Tibial artery (tissue), 4 donors: ENCODE data around the gene ABCA2.

ENCODE experiments used
- DNase-seq, 2 donors: peaks; one replicate each; pipeline ENCODE4 v3.0.0-alpha.2; 2019
- H3K27ac ChIP-seq, 2 donors: fragments of 200-600 bp; sonication (generic) in 1 of 2; 1 replicate in 1 of 2; 2 replicates in 1 of 2; pipeline ENCODE4 v1.5.1; 2018 to 2019; ENCODE audit warnings: mild to moderate bottlenecking in 1 of 2
- H3K27me3 ChIP-seq, 2 donors: fragments of 200-600 bp; sonication (generic) in 1 of 2; one replicate each; pipeline versions ENCODE4 v1.5.1 to v1.6.0; 2016 to 2019
- H3K36me3 ChIP-seq, 3 donors: fragments of 200-600 bp; sonication (generic) in 2 of 3; one replicate each; pipeline ENCODE4 v1.5.1; 2016 to 2019; ENCODE audit warnings: mild to moderate bottlenecking in 2 of 3
- H3K4me1 ChIP-seq, 4 donors: fragments of 200-600 bp; sonication (generic) in 2 of 4; 1 replicate in 3 of 4; 2 replicates in 1 of 4; pipeline ENCODE4 v1.5.1; 2016 to 2019
- H3K4me3 ChIP-seq, 2 donors: fragments of 200-600 bp; sonication (generic) in 1 of 2; 1 replicate in 1 of 2; 2 replicates in 1 of 2; pipeline ENCODE4 v1.5.1; 2018 to 2019; ENCODE audit warnings: mild to moderate bottlenecking in 2 of 2
- H3K9me3 ChIP-seq, 3 donors: fragments of 200-600 bp; sonication (generic) in 1 of 3; one replicate each; pipeline ENCODE4 v1.5.1; 2016 to 2019
- CTCF ChIP-seq, 2 experiments: fragments of 200-600 bp in 1 of 2; fragments of 450-650 bp in 1 of 2; IDR thresholded peaks; one replicate each; pipeline ENCODE4 v1.5.1; 2017 to 2019; ENCODE audit warnings: antibody characterized with exemption in 2 of 2, mild to moderate bottlenecking in 1 of 2, moderate library complexity in 1 of 2
- intact Hi-C: fragments of 100-400 bp; cut with DNase I; formaldehyde crosslinking; loops from one replicate; pipeline ENCODE4 v1.15.0; 2023; ENCODE audit warnings: low total_unique reads

The ABCA2 gene

GRCh38 chr9:136978073-136978864 lies 49.8 kb downstream of the ABCA2 start:
- H3K4me3 ChIP-seq: peak overlapping the region; percentile 47 to 57
- H3K9me3 ChIP-seq: no peaks in the 10 kb centered on the region
- no peak for TF ChIP-seq CTCF (IDR thresholded peaks at IDR 0.05)
- peaks cover 0 to 48% of the 10 kb centered on the region in 2 donors for H3K27me3 ChIP-seq
- peak; percentile 69 to 77 for DNase-seq
- no peaks in the 10 kb centered on the region for H3K36me3 ChIP-seq
- intact Hi-C loops: no loop called here
- H3K27ac ChIP-seq: peak overlapping the region in 1 of 2 donors; percentile 30
- peaks cover 0 to 24% (median 15%) of the 10 kb centered on the region in 4 donors for H3K4me1 ChIP-seq

GRCh38 chr9:136977649-136978072 lies 50.4 kb downstream of the ABCA2 start:
- DNase-seq: no peak
- H3K36me3 ChIP-seq: no peaks in the 10 kb centered on the region
- H3K9me3 ChIP-seq: no peaks in the 10 kb centered on the region
- H3K4me3 ChIP-seq: peak overlapping the region; percentile 47 to 57
- H3K4me1 ChIP-seq: peaks cover 0 to 24% (median 15%) of the 10 kb centered on the region in 4 donors
- no peak for TF ChIP-seq CTCF (IDR thresholded peaks at IDR 0.05)
- intact Hi-C loops: no loop called here
- peaks cover 0 to 42% of the 10 kb centered on the region in 2 donors for H3K27me3 ChIP-seq
- peak overlapping the region in 1 of 2 donors; percentile 30 for H3K27ac ChIP-seq

- H3K9me3 ChIP-seq: no peaks in the 10 kb centered on the region
- H3K27me3 ChIP-seq: peaks cover 0 to 38% of the 10 kb centered on the region in 2 donors
- peak within 1 kb of the TSS in 1 of 2 donors; percentile 30 for H3K27ac ChIP-seq
- no peaks in the 10 kb centered on the region for H3K36me3 ChIP-seq
- no peak for TF ChIP-seq CTCF (IDR thresholded peaks at IDR 0.05)
- DNase-seq: no peak
- H3K4me3 ChIP-seq: peak within 1 kb of the TSS; percentile 47 to 57
- intact Hi-C loops: no loop called here
- H3K4me1 ChIP-seq: peaks cover 0 to 24% (median 15%) of the 10 kb centered on the region in 4 donors
These were observed 50.8 kb downstream of the ABCA2 start, which contains the start of gene PTGDS for GRCh38 chr9:136977223-136977622. Gene PTGDS, plus strand, starts transcription at chr9:136977504. Its CDS starts 75 bp downstream, at chr9:136977579.

GRCh38 chr9:136975644-136976043 lies 52.4 kb downstream of the ABCA2 start:
- H3K27ac ChIP-seq: no peak overlapping the region
- H3K4me3 ChIP-seq: no peak overlapping the region
- intact Hi-C loops: no loop called here
- no peak for DNase-seq
- H3K4me1 ChIP-seq: peaks cover 0 to 24% (median 15%) of the 10 kb centered on the region in 4 donors
- H3K27me3 ChIP-seq: peaks cover 0 to 35% of the 10 kb centered on the region in 2 donors
- H3K36me3 ChIP-seq: no peaks in the 10 kb centered on the region
- no peak for TF ChIP-seq CTCF (IDR thresholded peaks at IDR 0.05)
- H3K9me3 ChIP-seq: no peaks in the 10 kb centered on the region

GRCh38 chr9:136974817-136975535 lies 53.1 kb downstream of the ABCA2 start:
- intact Hi-C loops: no loop called here
- Histone ChIP-seq H3K4me1 (peaks cover 0 to 24% (median 15%) of the 10 kb centered on the region in 4 donors), H3K27ac (no peak overlapping the region), H3K4me3 (no peak overlapping the region), H3K27me3 (peaks cover 0 to 36% of the 10 kb centered on the region in 2 donors), H3K9me3 (no peaks in the 10 kb centered on the region), H3K36me3 (no peaks in the 10 kb centered on the region)
- TF ChIP-seq CTCF (IDR thresholded peaks at IDR 0.05): no peak
- no peak for DNase-seq
